GM10266 (cell line): ENCODE measurements around the gene MAP4.

Source experiments
- DNase-seq: peaks from one replicate; pipeline ENCODE4 v3.0.0; 2012; ENCODE audit errors: extremely low spot score
- TF ChIP-seq, protein P1 (sequence below): IDR thresholded peaks from 2 replicates; pipeline ENCODE4 v1.5.1; 2012; ENCODE audit warnings: mild to moderate bottlenecking, low read depth; ENCODE audit not compliant: control insufficient read depth, insufficient read depth; ENCODE audit errors: missing control alignments

The MAP4 gene

DNA sequence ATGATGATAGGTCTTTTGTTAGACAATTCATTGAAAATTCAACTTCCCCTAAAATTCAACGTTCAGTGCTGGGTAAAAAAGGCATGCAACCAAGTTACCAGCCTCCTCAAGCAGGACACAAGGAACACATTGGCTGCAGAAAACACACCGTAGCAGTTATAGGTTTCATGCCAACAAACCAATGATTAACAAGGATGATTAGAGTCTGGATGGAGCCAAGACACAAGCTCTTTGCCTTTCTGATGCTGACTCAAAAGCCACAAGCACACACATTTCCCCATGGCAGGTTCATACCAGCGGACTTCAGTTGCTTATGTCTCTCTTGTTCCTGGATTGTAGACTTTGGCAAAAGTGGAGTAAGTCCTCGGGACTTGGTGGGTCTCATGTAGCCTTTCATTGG lies 107.5 kb downstream of the MAP4 start:
- DNase-seq = no peak
- TF ChIP-seq, protein P1, sequence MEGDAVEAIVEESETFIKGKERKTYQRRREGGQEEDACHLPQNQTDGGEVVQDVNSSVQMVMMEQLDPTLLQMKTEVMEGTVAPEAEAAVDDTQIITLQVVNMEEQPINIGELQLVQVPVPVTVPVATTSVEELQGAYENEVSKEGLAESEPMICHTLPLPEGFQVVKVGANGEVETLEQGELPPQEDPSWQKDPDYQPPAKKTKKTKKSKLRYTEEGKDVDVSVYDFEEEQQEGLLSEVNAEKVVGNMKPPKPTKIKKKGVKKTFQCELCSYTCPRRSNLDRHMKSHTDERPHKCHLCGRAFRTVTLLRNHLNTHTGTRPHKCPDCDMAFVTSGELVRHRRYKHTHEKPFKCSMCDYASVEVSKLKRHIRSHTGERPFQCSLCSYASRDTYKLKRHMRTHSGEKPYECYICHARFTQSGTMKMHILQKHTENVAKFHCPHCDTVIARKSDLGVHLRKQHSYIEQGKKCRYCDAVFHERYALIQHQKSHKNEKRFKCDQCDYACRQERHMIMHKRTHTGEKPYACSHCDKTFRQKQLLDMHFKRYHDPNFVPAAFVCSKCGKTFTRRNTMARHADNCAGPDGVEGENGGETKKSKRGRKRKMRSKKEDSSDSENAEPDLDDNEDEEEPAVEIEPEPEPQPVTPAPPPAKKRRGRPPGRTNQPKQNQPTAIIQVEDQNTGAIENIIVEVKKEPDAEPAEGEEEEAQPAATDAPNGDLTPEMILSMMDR = no peak

DNA sequence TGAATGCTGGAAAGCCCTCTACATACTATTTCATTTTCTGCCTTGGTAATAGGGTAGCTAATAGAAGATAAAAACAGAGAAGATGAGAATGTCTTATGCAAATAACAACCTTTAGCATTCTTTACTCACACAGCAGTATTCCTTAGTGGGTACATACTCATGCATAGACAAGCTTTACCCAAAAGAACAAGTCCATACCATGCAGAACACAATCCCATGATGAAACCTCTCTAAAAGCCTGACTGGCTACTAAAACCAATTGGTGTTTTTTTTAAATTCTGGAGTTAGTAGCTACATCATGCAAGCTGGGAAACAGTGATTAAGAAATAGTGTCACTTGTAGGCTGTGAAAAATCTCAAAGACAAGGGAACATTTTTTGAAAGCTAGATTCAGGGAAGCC lies 108.4 kb downstream of the MAP4 start:
- TF ChIP-seq, protein P1 = no peak
- DNase-seq = no peak

DNA sequence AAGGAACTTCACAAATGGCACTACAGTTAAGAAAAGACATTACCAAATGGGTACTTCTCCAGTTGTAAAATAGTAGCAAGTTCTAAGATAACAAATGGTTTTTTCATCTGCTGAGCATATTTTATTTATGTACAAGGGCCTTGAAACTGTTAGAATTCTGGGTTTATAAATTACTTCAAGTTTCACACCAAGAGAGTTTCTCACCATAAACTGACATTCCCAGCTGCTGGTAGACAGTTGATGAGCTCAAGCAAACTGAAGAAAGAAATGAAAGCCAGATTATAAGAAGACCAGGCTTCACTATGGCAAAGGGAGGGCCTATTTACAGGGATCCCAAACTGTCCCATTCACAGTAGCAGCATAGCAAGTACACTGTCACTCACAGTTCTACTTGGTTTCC lies 113.5 kb downstream of the MAP4 start:
- TF ChIP-seq, protein P1 = no peak
- no peak for DNase-seq

DNA sequence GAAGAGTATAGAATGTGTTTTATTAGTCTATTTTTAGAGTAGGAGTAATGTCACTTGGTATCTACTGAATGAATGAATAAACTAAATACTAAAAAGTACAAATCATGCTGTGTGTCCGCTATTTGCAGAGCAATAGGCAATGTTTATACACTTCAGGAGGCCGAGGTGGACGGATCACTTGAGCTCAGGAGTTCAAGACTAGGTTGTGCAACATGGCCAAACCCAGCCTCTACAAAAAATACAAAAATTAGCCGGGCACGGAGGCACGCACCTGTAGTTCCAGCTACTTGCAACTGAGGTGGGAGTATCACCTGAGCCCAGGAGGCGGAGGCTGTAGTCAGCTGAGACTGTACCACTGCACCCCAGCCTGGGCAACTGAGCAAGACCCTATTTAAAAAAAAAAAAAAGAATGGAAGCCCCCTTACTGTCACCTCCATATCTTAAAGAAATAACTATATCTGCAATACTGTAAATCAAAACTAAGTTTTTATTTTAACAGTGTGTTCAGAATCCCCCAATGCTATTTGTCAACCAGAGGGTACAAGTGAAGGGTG lies 114.9 kb downstream of the MAP4 start:
- TF ChIP-seq, protein P1 = no peak
- DNase-seq = no peak

DNA sequence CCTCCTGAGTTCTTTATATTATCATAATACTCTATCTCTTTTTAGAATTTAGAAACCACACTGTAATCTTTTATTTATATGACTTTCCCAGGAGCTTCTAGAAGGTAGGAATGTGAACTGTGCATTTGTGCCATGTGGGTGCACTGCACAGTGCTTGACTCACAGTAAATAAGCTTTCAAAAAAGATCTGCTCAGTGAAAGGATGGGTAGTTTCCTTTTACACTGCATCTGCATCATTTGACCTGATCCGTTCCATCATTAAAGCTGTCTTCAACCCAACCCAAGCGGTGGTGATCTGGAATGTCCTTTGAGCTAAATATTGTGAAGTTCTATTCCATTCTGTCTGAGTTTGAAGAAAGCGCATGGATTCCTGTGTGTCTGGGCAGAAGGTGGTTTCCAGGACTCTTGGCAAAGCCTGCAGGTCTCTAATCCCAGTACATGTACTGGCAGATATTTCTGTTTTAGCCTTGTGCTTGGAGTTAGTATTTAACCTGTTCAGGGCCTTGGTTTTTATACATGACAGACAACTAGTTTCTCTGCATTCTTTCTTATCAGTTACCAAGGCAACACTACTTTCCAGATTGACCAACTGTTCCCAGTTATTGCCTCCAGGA lies 116.6 kb downstream of the MAP4 start:
- DNase-seq = no peak
- TF ChIP-seq, protein P1 = no peak

DNA sequence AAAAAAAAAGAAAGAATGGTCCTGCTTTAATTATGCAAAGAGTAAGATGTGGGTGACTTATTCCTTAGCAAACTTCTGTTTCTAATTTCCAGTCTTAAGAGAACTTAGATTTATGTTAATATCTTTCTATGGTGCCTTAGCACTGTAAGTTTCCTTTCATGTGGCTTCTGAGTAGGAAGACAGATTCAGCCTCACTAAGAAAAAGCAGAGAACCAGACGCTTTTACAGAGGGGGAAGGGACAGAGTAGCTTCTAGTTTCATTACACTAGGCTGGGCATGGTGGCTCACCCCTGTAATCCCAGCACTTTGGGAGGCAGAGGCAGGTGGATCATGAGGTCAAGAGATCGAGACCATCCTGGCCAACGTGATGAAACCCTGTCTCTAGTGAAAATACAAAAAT lies 118.3 kb downstream of the MAP4 start:
- TF ChIP-seq, protein P1 = no peak
- DNase-seq = no peak

DNA sequence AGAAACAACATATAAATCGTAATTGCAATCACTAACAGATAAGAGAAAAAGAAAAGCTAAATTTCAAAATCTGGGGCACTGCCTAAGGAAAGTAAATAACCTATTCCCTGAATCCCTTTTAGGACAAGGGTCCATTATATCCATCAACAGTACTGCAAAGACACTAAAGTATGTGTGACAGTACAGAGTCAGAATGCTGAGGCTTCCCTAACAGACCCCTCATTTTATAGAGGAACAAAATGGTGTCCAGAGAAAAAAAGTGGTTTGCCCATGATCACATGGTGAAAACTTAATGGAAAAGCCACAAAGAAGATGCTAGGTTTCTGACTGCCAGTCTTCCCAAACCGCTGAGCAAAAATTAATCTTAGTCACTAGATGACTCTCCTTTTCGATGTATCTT lies 119.5 kb downstream of the MAP4 start:
- DNase-seq = no peak
- TF ChIP-seq, protein P1 = no peak
